GM12892 (cell line): Measurements from ENCODE around the gene PTPN22.

Experiments used
- DNase-seq: peaks from one replicate; pipeline ENCODE4 v3.0.0; 2011; ENCODE audit not compliant: insufficient read length
- FAIRE-seq: peaks from 2 replicates; lab custom pipeline; 2011; peaks lifted over from hg19 to GRCh38; lab: Jason Lieb, UNC
- POLR2A ChIP-seq: IDR thresholded peaks from 2 replicates; pipeline ENCODE4 v1.6.1; 2011; ENCODE audit warnings: low read depth, low read length, control low read depth
- POLR2AphosphoS5 ChIP-seq: IDR thresholded peaks from 2 replicates; pipeline ENCODE4 v1.6.1; 2011; ENCODE audit warnings: low read depth, low read length, control low read depth
- TAF1 ChIP-seq: IDR thresholded peaks from 2 replicates; pipeline ENCODE4 v1.6.1; 2011; ENCODE audit warnings: low read depth, mild to moderate bottlenecking, control low read depth, low read length, borderline replicate concordance

PTPN22 gene

DNA sequence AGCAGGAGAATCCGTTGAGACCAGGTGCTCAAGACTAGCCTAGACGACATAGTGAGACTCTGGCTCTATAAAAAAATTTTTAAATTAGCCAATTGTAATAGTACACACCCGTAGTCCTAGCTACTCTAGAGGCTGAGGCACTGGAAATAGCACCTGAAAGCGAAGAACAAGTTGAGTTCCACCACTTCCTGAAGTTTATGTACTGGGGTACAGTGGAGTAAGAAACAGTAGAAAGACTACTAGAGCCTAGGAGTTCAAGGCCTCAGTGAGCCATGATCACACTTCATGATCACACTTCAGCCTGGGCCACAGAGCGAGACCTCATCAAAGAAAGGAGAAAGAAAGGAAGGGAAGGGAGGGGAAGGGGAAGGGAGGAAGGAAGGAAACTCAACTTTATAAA lies 79.0 kb downstream of the PTPN22 start:
- TF ChIP-seq POLR2A (no peak), TAF1 (no peak), POLR2AphosphoS5 (no peak)
- no peak for FAIRE-seq
- DNase-seq = no peak

DNA sequence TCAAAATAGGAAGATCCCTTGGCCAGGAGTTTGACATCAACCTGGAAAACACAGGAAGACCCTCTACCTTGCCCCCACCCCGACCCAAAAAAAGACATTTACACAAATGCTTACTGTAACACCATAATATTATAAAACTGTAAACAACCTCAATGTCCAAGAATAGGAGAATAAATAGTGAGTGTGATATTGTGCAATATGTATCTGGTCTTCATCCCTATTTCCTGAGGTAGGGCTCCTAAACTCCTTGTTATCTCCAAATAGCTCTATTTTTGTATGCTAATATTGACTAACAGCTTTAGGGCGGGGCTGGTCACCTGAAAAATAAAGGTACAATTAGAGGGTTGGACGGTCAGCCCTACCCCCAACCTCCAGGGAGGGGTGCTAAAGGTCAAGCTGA lies 82.7 kb downstream of the PTPN22 start:
- DNase-seq = no peak
- FAIRE-seq = no peak
- no peak for TF ChIP-seq POLR2A
- TF ChIP-seq POLR2AphosphoS5 = no peak
- no peak for TF ChIP-seq TAF1

DNA sequence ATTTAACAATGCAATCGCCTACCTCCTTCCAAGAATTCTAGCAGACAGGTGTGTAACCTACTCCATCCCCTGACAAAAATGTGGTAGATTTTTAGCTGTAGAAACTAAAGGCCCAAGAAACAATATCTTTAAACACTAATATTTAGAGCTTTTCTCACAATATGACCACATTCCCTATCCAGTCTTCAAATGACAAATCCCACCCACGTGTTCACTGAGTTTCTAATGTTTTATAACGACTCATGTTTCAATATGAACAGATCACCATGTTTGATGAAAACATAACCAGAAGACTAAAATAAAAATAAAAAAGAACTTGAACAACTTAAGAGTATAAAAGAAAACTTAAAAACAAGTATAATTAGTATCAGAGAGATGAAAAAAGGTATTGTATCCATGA lies 83.8 kb downstream of the PTPN22 start:
- TF ChIP-seq POLR2A = no peak
- no peak for TF ChIP-seq TAF1
- no peak for TF ChIP-seq POLR2AphosphoS5
- FAIRE-seq (no peak), DNase-seq (no peak)

DNA sequence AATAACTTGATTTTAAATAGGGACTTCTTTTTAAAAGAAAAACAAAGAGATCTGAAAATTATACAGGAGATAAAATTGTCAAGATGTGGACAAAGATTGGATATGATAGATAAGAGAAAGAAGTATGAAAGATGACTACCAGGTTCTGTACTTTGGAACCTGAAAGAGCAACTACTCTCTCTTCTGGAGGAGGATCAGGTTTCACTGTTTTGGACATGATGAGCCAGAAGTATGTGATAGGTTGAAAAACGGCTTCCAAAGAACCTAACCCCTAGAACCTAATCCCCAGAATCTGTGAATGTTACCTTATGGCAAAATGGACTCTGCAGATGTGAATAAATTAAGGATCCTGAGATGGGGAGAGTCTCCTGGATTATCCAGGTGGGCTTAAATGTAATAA lies 85.4 kb downstream of the PTPN22 start:
- DNase-seq (no peak), FAIRE-seq (no peak)
- TF ChIP-seq POLR2AphosphoS5 = no peak

DNA sequence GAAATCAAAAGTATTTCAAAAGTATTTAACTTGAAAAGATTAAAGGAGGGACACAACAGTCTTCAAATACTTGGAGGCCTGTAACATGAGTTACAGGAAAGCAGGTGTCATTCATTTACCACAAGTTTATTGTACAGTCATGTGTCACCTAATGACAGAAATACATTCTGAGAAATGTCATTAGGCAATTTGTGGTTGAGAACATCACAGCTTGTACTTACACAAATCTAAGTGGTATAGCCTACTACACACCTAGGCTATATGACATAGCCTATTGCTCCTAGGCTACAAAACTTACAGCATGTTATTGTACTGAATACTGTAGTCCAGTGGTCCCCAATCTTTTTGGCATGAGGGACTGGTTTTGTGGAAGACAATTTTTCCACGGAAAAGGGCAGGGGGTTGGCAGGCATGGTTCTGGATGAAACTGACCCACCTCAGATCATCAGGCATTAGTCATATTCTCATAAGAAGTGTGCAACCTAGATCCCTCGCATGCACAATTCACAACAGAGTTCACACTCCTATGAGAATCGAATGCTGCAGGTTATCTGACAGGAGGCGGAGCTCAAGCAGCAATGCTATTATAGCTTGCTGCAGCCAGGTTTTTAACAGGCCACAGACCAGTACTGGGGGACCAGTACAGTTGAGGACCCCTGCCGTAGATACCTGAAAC lies 87.3 kb downstream of the PTPN22 start:
- DNase-seq (no peak), FAIRE-seq (peak; percentile 56)
- TF ChIP-seq TAF1 (no peak), POLR2A (no peak), POLR2AphosphoS5 (no peak)

DNA sequence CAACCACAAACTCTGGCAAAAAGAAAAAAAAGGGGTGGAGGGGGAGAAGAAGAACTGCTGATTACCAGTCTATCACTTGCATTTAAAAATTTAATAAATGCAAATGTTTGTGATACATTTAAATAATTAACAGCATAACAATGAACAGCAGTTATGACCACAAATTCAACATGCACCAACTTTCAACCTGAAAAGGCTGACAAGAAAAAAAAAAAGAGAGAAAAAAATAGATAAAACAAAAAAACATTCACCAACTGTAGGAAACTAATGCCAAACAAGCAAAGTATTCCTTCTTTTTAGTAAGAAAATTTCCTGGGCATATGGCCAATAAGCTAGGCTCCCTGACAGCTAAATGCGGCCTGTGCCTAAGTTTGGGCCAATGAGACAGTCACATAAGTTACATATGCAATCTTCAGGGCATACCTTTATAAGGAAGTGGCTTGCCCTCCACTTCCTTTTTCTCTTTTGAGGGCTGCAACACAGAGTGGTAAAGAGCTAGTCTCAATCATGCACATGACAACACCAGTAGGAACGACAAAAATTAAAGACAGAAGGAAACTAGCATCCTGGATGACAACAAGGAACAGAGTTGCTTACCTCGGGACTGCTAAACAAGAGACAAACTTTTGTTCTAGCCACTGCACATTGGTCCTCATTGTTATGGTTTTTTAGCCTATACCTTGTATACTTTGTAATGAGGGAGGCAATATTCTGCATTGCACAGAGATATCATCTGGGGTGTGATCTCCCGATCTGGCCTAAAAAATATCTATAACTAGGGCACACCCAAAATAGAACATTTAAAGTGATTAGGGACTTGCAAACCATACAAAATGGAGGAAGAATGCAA lies 88.0 kb downstream of the PTPN22 start:
- DNase-seq = no peak
- TF ChIP-seq TAF1 = no peak
- FAIRE-seq = no peak

DNA sequence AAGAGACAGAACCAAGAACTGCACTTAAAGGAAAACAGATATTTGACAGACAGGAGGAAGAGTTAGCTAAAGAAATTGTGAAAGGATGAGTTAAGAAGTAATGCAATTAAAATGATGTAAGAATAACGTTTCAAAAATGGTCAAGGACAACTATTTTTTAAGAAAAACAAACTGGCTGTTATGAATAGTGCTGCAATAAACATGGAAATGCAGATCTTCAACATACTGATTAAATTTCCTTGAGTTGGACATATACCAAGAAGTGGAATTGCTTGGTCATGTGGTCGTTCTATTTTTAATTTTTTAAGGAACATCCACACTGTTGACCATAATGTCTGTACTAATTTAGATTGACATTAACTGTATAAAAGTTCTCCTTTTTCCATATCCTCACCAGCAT lies 89.1 kb downstream of the PTPN22 start:
- TF ChIP-seq POLR2A = no peak
- no peak for TF ChIP-seq TAF1
- TF ChIP-seq POLR2AphosphoS5 = no peak
- FAIRE-seq (no peak), DNase-seq (no peak)

DNA sequence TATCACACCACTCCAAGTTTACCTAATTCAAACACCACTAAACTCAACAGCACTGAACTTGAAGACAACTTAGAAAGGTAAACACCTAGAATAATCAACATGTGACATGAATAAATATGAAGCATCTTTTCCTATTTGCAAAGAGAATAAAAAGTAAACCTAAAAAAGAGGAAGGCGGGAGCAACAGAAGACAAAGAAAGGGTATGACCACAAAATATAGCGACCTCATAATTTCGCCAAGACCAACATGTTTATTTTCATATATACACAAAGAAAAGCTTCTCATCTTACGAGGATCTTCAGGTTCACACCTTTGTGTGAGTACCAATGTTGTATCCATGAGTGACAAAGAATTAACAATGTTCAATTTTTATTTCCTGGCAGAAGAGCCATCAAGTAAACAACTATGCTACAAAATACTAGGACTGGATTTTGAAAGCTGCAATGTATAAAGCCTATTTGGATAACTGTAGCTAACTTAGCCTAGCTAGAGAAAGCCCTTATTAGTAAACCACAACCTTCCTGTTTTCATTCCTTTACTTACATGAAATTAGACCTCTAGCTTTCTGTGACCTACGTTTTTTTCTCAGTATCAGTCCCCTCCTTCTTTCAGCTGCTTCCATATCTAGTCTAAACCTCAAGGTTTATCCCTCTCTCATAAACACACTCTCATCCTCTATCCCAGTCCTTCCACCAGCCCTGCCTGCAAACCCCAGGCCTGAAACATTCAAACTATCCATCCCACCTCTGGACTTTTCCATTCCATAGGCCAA lies 91.0 kb downstream of the PTPN22 start:
- TF ChIP-seq POLR2AphosphoS5 (no peak), POLR2A (no peak), TAF1 (no peak)
- FAIRE-seq = no peak
- DNase-seq = no peak

DNA sequence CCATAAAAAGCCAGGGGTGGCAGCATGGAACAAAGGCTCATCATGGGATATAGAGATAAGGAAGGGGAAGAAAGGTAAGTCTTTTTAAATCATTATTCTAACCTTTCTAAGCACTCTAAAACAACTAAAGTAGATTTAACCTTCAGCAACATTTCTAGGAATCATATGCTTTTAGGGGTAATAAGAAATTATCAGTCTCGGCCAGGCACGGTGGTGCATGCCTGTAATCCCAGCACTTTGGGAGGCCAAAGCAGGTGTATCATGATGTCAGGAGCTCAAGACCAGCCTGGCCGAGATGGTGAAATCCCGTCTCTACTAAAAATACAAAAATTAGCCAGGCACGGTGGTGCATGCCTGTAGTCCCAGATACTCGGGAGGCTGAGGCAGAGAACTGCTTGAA lies 92.0 kb downstream of the PTPN22 start:
- FAIRE-seq (no peak), DNase-seq (no peak)
- TF ChIP-seq POLR2AphosphoS5 = no peak

DNA sequence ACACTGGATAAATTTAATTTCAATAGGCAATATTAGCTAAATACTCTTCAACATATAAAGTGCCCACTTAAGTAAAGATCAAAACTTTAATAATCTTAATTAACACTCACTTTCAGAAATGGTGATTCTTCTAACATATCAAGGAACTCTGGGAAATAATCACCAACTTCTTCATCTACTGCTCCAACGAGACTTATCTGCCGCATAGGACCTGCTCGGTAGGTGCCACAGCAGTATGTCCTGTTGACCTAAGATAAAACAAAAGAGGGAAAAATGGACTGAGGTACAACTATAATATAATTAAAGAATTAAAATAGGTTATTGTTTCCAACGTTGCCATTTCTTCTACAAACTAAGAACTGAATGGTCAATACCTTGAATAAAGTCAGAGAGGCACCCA lies 94.0 kb downstream of the PTPN22 start:
- DNase-seq (no peak), FAIRE-seq (no peak)
- TF ChIP-seq POLR2AphosphoS5 (no peak), TAF1 (no peak), POLR2A (no peak)

DNA sequence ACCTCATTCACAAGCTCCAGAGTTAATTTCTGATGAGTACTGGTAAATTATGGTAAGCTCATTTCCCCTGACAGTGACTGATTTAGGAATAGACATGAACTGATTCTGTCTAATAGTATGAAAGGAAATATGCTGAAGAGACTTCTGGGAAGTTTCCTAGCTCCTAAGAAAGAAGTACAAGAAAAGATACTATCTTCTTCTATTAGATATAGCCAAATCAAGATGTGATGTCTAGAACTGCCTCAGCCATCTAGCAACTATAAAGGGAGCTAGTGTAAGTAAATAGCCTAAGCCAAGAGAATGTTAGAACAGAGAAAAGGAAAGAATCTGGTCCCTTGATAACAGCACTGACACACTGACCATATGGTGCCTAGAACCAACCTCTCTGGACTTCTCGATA lies 101.5 kb downstream of the PTPN22 start:
- FAIRE-seq (no peak), DNase-seq (no peak)
- no peak for TF ChIP-seq POLR2AphosphoS5
- no peak for TF ChIP-seq POLR2A
- TF ChIP-seq TAF1 = no peak

DNA sequence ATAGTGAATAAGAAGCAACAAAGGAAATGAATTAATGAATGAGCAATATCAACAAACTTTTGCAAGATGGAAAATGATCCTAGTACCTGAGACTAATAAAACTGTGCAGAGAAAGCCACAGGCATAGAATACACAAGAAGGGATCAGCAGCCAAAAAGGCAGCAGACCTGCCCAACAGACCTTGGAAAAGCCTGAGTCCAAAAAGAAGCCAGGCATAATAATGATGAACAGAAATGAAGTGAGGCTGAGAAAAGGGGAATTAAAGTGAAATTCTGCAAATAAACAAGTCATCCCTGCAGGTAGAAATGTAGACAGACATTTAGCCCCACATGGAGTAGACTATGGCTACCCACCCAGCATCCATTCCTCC lies 101.9 kb downstream of the PTPN22 start:
- FAIRE-seq = no peak
- no peak for TF ChIP-seq POLR2AphosphoS5
- no peak for TF ChIP-seq POLR2A
- no peak for TF ChIP-seq TAF1

More for the DNA sequence above, 101.9 kb downstream of the PTPN22 start:
- no peak for DNase-seq
